Transverse colon (tissue), 4 donors: ENCODE results near the gene CLASP2. TPM values are rescaled to one million over a fixed set of nuclear protein-coding genes. Genes with fewer than 3 reads are reported as not detected.

Experiments used
- DNase-seq: peaks from one replicate; pipeline ENCODE4 v3.0.0-alpha.2; 2019
- H3K27ac ChIP-seq, 4 donors: fragments of 200-600 bp; sonication (generic); 2 replicates each; pipeline ENCODE4 v1.5.1; 2016 to 2018; ENCODE audit warnings: inconsistent platforms in 4 of 4
- H3K27me3 ChIP-seq: fragments of 200-600 bp; sonication (generic); 2 replicates; pipeline ENCODE4 v1.5.1; 2017; ENCODE audit warnings: inconsistent platforms
- H3K36me3 ChIP-seq, 4 donors: fragments of 200-600 bp; sonication (generic); 2 replicates each; pipeline ENCODE4 v1.5.1; 2017 to 2019; ENCODE audit warnings: inconsistent platforms in 4 of 4
- H3K4me1 ChIP-seq, 4 donors: fragments of 200-600 bp; sonication (generic); 2 replicates each; pipeline ENCODE4 v1.5.1; 2017 to 2020; ENCODE audit warnings: inconsistent platforms in 4 of 4
- H3K4me3 ChIP-seq, 4 donors: fragments of 200-600 bp; sonication (generic); 1 replicate in 1 of 4; 2 replicates in 3 of 4; pipeline versions ENCODE4 v1.5.1 to v1.6.1; 2017 to 2019; ENCODE audit warnings: inconsistent platforms in 4 of 4
- H3K9me3 ChIP-seq, 2 donors: fragments of 200-600 bp; sonication (generic); 2 replicates each; pipeline ENCODE4 v1.5.1; 2017 to 2019; ENCODE audit warnings: inconsistent platforms in 2 of 2
- EP300 ChIP-seq: sonication (generic); formaldehyde crosslinking; IDR thresholded peaks from one replicate; pipeline ENCODE4 v1.6.1; 2017; ENCODE audit warnings: antibody characterized with exemption, low read depth
- POLR2A ChIP-seq: fragments of 450-650 bp; IDR thresholded peaks from one replicate; pipeline ENCODE4 v1.6.1; 2016; ENCODE audit warnings: antibody characterized with exemption, mild to moderate bottlenecking, moderate library complexity
- POLR2AphosphoS5 ChIP-seq, 3 donors: sonication (generic); formaldehyde crosslinking; IDR thresholded peaks; one replicate each; pipeline ENCODE4 v1.6.1; 2016; ENCODE audit warnings: antibody characterized with exemption in 3 of 3
- WGBS, 2 donors: methylation state at CpG; one replicate each; pipeline ENCODE4 v1.1.5; 2018; ENCODE audit warnings: low coverage in 1 of 2; 5-methylcytosine and 5-hydroxymethylcytosine counted together
- in situ Hi-C, 4 donors: fragments of 200-750 bp; cut with MboI; loops; one replicate each; pipeline versions ENCODE4 v1.15.0 to v1.15.1; 2017; ENCODE audit warnings: low sequenced_read_pairs in 3 of 4, low pct_ligation_motif_present in 1 of 4, low pct_unique_long_range_greater_than_20kb in 1 of 4
- intact Hi-C: fragments of 100-400 bp; cut with DNase I; formaldehyde crosslinking; loops from one replicate; pipeline ENCODE4 v1.15.1; 2023; ENCODE audit warnings: low total_unique reads
- total RNA-seq, 4 donors: library from RNA; depleted of rRNA; stranded (reverse); fragments of >200 nt; gene quantifications; one replicate each; pipeline ENCODE4 v1.1.0, GENCODE V29; 2016
- TF ChIP-seq, protein P1 (sequence below), 5 experiments: fragments of 200-600 bp in 3 of 5; fragments of 450-650 bp in 2 of 5; sonication (generic) in 3 of 5; IDR thresholded peaks; 1 replicate in 2 of 5; 2 replicates in 3 of 5; pipeline ENCODE4 v1.5.1; 2016 to 2017; ENCODE audit warnings: antibody characterized with exemption in 5 of 5, inconsistent platforms in 3 of 5, mild to moderate bottlenecking in 2 of 5, moderate library complexity in 1 of 5

CLASP2 gene
- total RNA-seq, 4 donors from 2014 or later = 50.0 to 119 (median 56.6) TPM

DNA sequence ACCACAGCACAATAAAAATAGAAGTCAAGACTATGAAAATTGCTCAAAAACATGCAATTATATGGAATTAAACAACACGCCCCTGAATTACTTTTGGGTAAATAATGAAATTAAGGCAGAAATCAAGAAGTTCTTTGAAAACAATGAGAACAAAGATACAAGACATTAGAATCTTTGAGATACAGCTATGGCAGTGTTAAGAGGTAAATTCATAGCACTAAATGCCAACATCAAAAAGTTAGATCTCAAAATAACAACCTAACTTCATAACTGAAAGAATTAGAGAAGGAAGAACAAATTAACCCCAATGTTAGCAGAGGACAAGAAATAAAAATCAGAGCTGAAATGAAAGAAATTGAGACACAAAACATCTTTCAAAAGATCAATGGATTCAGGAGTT lies 191.3 kb downstream of the CLASP2 start:
- in situ Hi-C loops = no loop called here
- DNase-seq = no peak
- Histone ChIP-seq H3K27me3 (no peaks in the 10 kb centered on the region), H3K9me3 (peaks cover 10 to 17% of the 10 kb centered on the region in 2 donors), H3K4me3 (no peak overlapping the region), H3K4me1 (no peaks in the 10 kb centered on the region), H3K36me3 (peaks cover 0 to 38% (median 20%) of the 10 kb centered on the region in 4 donors), H3K27ac (no peak overlapping the region)
- TF ChIP-seq POLR2AphosphoS5 (IDR thresholded peaks at IDR 0.05) = no peak
- TF ChIP-seq, protein P1, sequence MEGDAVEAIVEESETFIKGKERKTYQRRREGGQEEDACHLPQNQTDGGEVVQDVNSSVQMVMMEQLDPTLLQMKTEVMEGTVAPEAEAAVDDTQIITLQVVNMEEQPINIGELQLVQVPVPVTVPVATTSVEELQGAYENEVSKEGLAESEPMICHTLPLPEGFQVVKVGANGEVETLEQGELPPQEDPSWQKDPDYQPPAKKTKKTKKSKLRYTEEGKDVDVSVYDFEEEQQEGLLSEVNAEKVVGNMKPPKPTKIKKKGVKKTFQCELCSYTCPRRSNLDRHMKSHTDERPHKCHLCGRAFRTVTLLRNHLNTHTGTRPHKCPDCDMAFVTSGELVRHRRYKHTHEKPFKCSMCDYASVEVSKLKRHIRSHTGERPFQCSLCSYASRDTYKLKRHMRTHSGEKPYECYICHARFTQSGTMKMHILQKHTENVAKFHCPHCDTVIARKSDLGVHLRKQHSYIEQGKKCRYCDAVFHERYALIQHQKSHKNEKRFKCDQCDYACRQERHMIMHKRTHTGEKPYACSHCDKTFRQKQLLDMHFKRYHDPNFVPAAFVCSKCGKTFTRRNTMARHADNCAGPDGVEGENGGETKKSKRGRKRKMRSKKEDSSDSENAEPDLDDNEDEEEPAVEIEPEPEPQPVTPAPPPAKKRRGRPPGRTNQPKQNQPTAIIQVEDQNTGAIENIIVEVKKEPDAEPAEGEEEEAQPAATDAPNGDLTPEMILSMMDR (IDR thresholded peaks at IDR 0.05) = no peak
- no peak for TF ChIP-seq POLR2A
- no peak for TF ChIP-seq EP300
- intact Hi-C loops = no loop called here
- 97 to 100% methylated on average over 1 of the region's 1 CpG for WGBS, 2 donors

DNA sequence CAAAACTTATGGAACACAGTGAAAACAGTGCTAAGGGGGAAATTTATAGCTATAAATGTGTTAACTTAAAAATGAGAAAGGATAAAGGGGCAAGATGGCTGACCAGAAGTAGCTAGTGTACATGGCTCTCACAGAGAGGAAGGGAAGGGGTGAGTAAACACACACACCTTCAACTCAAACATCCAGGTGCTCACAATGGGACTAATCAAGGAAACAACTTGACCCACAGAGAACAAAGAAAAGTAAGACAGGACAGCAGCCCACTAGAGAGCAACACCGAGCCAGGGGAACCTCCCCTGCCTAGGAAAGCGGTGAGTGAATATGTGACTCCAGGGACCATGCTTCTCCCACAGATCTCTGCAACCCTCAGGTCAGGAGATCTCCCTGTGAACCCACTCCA lies 192.8 kb downstream of the CLASP2 start:
- H3K27me3 ChIP-seq = no peaks in the 10 kb centered on the region
- peaks cover 10 to 17% of the 10 kb centered on the region in 2 donors for H3K9me3 ChIP-seq
- TF ChIP-seq POLR2A = no peak
- TF ChIP-seq, protein P1 (IDR thresholded peaks at IDR 0.05) = no peak
- no peak for TF ChIP-seq POLR2AphosphoS5 (IDR thresholded peaks at IDR 0.05)
- no peak for TF ChIP-seq EP300
- H3K4me1 ChIP-seq = no peaks in the 10 kb centered on the region
- WGBS, 2 donors = 88% methylated on average over 2 of the region's 2 CpGs
- no peak overlapping the region for H3K4me3 ChIP-seq
- no peak overlapping the region for H3K27ac ChIP-seq
- intact Hi-C loops = no loop called here
- peaks cover 0 to 37% (median 16%) of the 10 kb centered on the region in 4 donors for H3K36me3 ChIP-seq
- no peak for DNase-seq
- in situ Hi-C loops = no loop called here

DNA sequence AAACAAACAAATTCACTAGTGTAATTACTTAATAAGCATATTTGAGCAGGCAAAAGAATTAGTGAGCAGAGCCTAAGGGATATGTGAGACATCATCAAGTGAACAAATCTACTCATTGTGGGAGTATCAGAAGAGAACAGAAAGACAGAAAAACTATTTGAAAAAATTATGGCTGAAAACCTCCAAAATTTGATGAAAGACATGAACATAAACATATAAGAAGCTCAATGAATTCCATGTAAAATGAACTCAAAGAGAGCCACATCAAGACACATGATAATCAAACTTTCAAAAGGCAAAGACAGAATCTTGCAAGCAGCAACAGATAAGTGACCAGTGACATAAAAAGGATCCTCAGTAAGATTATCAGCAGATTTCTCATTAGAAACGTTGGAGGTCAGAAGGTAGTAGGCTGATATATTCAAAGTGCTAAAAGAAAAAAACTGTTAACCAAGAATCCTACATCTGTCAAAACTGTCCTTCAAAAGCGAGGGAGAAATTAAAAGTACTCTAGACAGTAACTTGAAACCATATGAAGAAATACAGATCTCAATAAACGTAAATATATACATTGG lies 194.9 kb downstream of the CLASP2 start:
- Histone ChIP-seq H3K9me3 (peaks cover 10 to 17% of the 10 kb centered on the region in 2 donors), H3K36me3 (peaks cover 0 to 34% (median 14%) of the 10 kb centered on the region in 4 donors), H3K4me3 (no peak overlapping the region), H3K27me3 (no peaks in the 10 kb centered on the region), H3K4me1 (no peaks in the 10 kb centered on the region), H3K27ac (no peak overlapping the region)
- intact Hi-C loops = no loop called here
- in situ Hi-C loops = no loop called here
- 97 to 98% methylated on average over 3 of the region's 3 CpGs for WGBS, 2 donors
- DNase-seq = no peak
- TF ChIP-seq, protein P1 (IDR thresholded peaks at IDR 0.05) = no peak
- TF ChIP-seq POLR2AphosphoS5 (IDR thresholded peaks at IDR 0.05) (no peak), EP300 (no peak), POLR2A (no peak)

DNA sequence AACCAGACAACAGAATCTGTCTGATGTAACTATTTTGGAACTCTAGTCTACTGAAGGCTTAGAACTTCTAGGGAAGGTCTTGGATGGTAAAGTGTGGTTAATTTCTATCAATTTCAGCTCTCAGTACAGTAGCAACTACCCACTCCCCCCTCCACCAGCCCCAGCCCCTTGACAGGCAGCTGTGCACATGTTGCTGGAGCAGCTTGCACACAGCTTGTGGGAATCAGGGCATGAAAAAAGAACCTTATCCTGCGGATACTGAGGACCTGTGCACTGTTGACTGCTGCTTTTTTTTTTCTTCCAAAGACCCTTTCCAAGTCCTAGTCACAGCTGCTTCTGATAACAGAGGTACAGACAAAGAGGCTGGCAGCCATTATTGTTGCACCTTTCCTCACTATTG lies 196.3 kb downstream of the CLASP2 start:
- intact Hi-C loops = no loop called here
- TF ChIP-seq POLR2A (no peak), EP300 (no peak), POLR2AphosphoS5 (IDR thresholded peaks at IDR 0.05) (no peak)
- TF ChIP-seq, protein P1 (IDR thresholded peaks at IDR 0.05) = no peak
- H3K4me3 ChIP-seq = no peak overlapping the region
- H3K27me3 ChIP-seq = no peaks in the 10 kb centered on the region
- in situ Hi-C loops = no loop called here
- WGBS, 2 donors = 100% methylated on average over 1 of the region's 1 CpG; no CpG with 5 or more reads in 1 of the 2 donors
- peaks cover 0 to 23% (median 9%) of the 10 kb centered on the region in 4 donors for H3K36me3 ChIP-seq
- DNase-seq = no peak
- no peaks in the 10 kb centered on the region for H3K4me1 ChIP-seq
- H3K9me3 ChIP-seq = peaks cover 3 to 5% of the 10 kb centered on the region in 2 donors
- no peak overlapping the region for H3K27ac ChIP-seq
